HG03521 (cell line): ENCODE data around the gene FAM72C.
"Not testable (repeated sequence)": the region's sequence is repeated elsewhere in the genome, so short reads cannot be mapped to it uniquely, and the experiment has no call there.

Experiments
- ATAC-seq: cut with Tn5 transposase; IDR thresholded peaks from one replicate; pipeline ENCODE4 v1.9.1; 2021; ENCODE audit warnings: mild to moderate bottlenecking, moderate library complexity; ENCODE audit not compliant: unreplicated experiment

The FAM72C gene

DNA sequence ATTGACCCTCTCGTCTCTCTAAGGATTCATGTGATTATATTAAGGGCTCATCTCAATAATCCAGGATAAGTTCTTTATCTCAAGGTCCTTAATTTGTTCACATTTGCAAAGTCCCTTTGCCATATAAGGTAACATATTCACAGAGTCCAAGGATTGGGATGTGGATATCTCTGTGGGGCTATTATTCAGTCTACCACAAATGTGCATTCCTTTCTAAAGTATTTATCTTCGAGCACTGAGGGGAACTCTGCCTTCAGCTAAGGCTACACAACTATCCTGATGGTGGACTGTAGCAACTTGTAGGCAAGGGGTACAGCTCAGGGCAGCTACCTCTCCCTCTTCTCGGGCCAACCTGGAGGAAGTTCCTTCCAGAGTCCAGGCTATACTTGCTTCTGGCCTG, 53.2 kb downstream of the FAM72C start:
- not testable (repeated sequence) for ATAC-seq

- ATAC-seq: not testable (repeated sequence)
These were observed 58.1 kb downstream of the FAM72C start for GRCh38 chr1:143913705-143914104.
